Spleen (tissue), 7 donors: ENCODE results near the gene NDRG4.

ENCODE experiments used
- CTCF ChIP-seq, 11 experiments: fragments of 200-600 bp in 7 of 11; fragments of 450-650 bp in 4 of 11; sonication (generic) in 4 of 11; IDR thresholded peaks in 8 of 11; conservative IDR thresholded peaks in 3 of 11; 1 replicate in 7 of 11; 2 replicates in 4 of 11; pipeline versions ENCODE4 v1.4.0 to v1.8.0; 2016 to 2021; ENCODE audit warnings: antibody characterized with exemption in 11 of 11, inconsistent platforms in 4 of 11, mild to moderate bottlenecking in 1 of 11
- POLR2A ChIP-seq, 3 donors: fragments of 450-650 bp; IDR thresholded peaks; one replicate each; pipeline ENCODE4 v1.5.1; 2017; ENCODE audit warnings: antibody characterized with exemption in 3 of 3, mild to moderate bottlenecking in 1 of 3
- POLR2AphosphoS5 ChIP-seq, 3 donors: sonication (generic); formaldehyde crosslinking; IDR thresholded peaks; one replicate each; pipeline ENCODE4 v1.5.1; 2017; ENCODE audit warnings: antibody characterized with exemption in 3 of 3
- donor health status: DM: no; HTN: no; CAD: no; lungs with moderate emphysema.
- donor health status: DM: no; HTN: no; CAD: no.
- donor health status: DM: no; HTN: no; CAD: no.

- no peak for TF ChIP-seq CTCF (IDR thresholded peaks at IDR 0.05 in 8 of 11, conservative IDR thresholded peaks at IDR 0.05 in 3 of 11)
- no peak for TF ChIP-seq POLR2AphosphoS5 (IDR thresholded peaks at IDR 0.05)
- no peak for TF ChIP-seq POLR2A (IDR thresholded peaks at IDR 0.05)
Measured at GRCh38 chr16:58481226-58481869, 18.6 kb upstream of the NDRG4 start.
